ENCODE measurements around the gene STAB1.

STAB1 gene

DNA sequence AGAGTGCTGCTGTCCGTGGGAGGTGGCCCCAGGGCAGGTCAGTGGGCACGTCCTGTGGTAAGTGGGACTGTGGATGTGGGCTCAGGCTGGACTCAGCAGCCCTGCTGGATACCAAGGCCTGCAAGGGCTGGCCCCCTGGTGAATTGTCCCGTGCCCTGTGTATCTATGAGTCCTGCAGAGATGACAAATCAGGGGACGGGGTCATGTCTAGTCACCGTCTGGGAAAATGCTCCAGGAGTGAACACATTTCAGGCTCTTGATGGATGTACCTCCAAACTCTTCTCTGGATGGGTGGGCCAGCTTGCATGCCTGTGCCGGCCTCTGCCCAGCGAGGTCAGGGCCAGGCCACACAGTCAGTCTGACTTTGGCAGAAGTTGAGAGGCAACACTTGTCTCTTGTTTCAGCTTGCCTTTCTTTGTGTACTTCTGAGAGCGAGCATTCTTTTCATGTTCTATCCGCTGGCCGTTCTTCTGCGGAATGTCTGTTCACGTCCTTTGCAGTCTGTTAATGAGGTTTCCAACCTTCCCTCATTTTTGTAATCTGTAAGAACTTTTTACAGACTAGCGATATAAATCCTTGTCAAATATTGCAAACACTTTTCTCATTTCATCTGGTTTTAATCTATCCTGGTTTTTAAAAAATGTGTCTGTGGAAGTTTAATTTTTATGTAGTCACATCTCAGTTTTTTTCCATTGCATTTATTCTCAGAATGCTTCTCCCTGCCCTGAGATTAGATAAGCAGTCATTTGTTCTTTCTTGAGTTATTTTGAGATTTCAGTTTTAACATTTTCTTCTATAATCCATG, 11.4 kb upstream of the STAB1 start:
- Histone ChIP-seq H3K36me3 (replicated peaks) (peaks cover 59% of the 10 kb centered on the region), H3K27ac (no peak overlapping the region), H3K27me3 (replicated peaks) (no peaks in the 10 kb centered on the region), H3K4me3 (ENCODE audit: low read depth, low read length) (no peak overlapping the region)
- in situ Hi-C loops (cut with HindIII; ENCODE audit: low pct_ligation_motif_present, low sequenced_read_pairs) = no loop called here
- TF ChIP-seq, protein P1, sequence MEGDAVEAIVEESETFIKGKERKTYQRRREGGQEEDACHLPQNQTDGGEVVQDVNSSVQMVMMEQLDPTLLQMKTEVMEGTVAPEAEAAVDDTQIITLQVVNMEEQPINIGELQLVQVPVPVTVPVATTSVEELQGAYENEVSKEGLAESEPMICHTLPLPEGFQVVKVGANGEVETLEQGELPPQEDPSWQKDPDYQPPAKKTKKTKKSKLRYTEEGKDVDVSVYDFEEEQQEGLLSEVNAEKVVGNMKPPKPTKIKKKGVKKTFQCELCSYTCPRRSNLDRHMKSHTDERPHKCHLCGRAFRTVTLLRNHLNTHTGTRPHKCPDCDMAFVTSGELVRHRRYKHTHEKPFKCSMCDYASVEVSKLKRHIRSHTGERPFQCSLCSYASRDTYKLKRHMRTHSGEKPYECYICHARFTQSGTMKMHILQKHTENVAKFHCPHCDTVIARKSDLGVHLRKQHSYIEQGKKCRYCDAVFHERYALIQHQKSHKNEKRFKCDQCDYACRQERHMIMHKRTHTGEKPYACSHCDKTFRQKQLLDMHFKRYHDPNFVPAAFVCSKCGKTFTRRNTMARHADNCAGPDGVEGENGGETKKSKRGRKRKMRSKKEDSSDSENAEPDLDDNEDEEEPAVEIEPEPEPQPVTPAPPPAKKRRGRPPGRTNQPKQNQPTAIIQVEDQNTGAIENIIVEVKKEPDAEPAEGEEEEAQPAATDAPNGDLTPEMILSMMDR (IDR thresholded peaks at IDR 0.05; ENCODE audit: low read depth, low read length, missing control alignments) = no peak
- peak; percentile 47 for DNase-seq

DNA sequence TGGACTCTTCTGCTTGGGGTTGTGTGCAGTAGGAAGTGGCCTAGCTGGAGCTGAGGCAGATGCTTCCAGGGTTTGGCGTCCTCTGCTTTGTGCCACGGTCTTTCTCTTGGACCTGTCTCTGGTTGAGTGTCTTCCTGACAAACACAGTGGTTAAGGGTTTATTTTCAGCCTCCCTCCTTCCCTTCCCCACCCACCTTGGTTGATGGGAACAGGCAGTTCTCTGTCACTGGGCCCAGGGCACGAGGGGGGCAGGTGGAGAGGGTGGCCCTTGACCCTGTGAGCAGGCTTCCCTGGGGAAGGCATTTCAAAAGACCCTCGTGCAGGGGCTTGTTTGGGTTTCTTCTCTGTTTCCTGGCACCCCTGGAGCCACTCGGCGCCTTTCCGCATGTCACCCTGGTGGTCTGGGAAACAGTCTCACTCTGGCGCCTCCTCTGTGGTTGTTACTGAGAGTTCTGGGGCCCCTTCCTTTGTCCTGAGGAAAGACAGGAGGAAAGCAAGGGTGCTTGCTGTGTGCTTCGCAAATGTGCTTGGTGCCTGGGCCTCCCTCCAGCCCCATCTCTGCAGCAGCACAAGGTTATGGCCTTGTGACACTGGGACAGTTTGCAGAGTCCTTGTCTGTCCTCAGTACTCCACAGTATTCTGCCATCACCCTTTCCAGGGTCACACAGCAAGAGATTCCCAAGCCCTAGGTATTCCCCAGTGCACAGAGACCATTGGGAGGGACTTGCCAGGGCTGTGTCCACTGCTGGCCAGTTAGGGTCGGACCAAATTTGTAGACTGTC, 10.3 kb upstream of the STAB1 start:
- in situ Hi-C loops (cut with HindIII; ENCODE audit: low pct_ligation_motif_present, low sequenced_read_pairs) = no loop called here
- TF ChIP-seq, protein P1 (IDR thresholded peaks at IDR 0.05; ENCODE audit: low read depth, low read length, missing control alignments) = no peak
- peaks cover 59% of the 10 kb centered on the region for H3K36me3 ChIP-seq (replicated peaks)

DNA sequence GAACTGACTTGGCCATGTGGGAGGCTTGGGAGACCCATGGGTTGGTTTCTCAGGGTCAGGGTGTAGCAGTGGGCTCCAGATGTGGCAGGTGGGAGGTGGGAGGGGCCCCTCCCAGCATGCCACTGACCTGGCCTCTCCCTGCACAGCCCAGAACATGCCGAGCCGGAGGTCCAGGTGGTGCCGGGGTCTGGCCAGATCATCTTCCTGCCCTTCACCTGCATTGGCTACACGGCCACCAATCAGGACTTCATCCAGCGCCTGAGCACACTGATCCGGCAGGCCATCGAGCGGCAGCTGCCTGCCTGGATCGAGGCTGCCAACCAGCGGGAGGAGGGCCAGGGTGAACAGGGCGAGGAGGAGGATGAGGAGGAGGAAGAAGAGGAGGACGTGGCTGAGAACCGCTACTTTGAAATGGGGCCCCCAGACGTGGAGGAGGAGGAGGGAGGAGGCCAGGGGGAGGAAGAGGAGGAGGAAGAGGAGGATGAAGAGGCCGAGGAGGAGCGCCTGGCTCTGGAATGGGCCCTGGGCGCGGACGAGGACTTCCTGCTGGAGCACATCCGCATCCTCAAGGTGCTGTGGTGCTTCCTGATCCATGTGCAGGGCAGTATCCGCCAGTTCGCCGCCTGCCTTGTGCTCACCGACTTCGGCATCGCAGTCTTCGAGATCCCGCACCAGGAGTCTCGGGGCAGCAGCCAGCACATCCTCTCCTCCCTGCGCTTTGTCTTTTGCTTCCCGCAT, 7.9 kb upstream of the STAB1 start:
- in situ Hi-C loops (cut with HindIII; ENCODE audit: low pct_ligation_motif_present, low sequenced_read_pairs) = no loop called here
- TF ChIP-seq, protein P1 (IDR thresholded peaks at IDR 0.05; ENCODE audit: low read depth, low read length, missing control alignments) = no peak
- Histone ChIP-seq H3K27ac (no peak overlapping the region), H3K36me3 (replicated peaks) (peaks cover 59% of the 10 kb centered on the region), H3K27me3 (replicated peaks) (no peaks in the 10 kb centered on the region), H3K4me3 (ENCODE audit: low read depth, low read length) (no peak overlapping the region)
- DNase-seq = no peak

More for the DNA sequence above, 10.3 kb upstream of the STAB1 start:
- Histone ChIP-seq H3K4me3 (ENCODE audit: low read depth, low read length) (no peak overlapping the region), H3K27ac (no peak overlapping the region), H3K27me3 (replicated peaks) (no peaks in the 10 kb centered on the region)
- no peak for DNase-seq

DNA sequence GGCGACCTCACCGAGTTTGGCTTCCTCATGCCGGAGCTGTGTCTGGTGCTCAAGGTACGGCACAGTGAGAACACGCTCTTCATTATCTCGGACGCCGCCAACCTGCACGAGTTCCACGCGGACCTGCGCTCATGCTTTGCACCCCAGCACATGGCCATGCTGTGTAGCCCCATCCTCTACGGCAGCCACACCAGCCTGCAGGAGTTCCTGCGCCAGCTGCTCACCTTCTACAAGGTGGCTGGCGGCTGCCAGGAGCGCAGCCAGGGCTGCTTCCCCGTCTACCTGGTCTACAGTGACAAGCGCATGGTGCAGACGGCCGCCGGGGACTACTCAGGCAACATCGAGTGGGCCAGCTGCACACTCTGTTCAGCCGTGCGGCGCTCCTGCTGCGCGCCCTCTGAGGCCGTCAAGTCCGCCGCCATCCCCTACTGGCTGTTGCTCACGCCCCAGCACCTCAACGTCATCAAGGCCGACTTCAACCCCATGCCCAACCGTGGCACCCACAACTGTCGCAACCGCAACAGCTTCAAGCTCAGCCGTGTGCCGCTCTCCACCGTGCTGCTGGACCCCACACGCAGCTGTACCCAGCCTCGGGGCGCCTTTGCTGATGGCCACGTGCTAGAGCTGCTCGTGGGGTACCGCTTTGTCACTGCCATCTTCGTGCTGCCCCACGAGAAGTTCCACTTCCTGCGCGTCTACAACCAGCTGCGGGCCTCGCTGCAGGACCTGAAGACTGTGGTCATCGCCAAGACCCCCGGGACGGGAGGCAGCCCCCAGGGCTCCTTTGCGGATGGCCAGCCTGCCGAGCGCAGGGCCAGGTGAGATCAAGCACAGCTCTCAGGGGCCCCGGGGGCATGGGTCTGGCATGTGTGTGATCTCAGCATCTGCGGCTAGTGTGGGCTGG, 7.1 kb upstream of the STAB1 start:
- Histone ChIP-seq H3K27ac (no peak overlapping the region), H3K27me3 (replicated peaks) (no peaks in the 10 kb centered on the region), H3K36me3 (replicated peaks) (peaks cover 61% of the 10 kb centered on the region), H3K4me3 (ENCODE audit: low read depth, low read length) (no peak overlapping the region)
- TF ChIP-seq, protein P1 (IDR thresholded peaks at IDR 0.05; ENCODE audit: low read depth, low read length, missing control alignments) = no peak
- no peak for DNase-seq
- in situ Hi-C loops (cut with HindIII; ENCODE audit: low pct_ligation_motif_present, low sequenced_read_pairs) = no loop called here

DNA sequence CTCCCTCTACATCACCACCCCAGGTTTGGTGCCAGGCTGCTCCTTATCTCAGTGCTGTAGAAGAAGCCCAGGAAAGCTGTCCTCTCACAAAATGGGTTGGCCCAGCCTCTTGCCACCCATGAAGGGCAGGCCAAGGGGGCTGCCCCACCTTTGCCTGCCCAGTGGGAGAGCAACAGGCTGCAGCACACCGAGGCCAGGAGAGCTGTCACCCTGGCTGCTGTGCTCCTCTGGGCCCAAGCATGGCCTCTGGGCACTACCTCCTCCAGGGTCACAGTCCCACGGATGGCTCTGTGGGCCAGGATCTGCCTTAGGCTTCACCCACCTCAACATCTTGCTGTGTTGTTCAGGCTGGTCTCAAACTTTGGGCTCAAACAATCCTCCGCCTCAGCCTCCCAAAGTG, 6.4 kb upstream of the STAB1 start:
- Histone ChIP-seq H3K4me3 (ENCODE audit: low read depth, low read length) (no peak overlapping the region), H3K36me3 (replicated peaks) (peaks cover 61% of the 10 kb centered on the region), H3K27me3 (replicated peaks) (no peaks in the 10 kb centered on the region), H3K27ac (no peak overlapping the region)
- no peak for DNase-seq
- TF ChIP-seq, protein P1 (IDR thresholded peaks at IDR 0.05; ENCODE audit: low read depth, low read length, missing control alignments) = no peak
- in situ Hi-C loops (cut with HindIII; ENCODE audit: low pct_ligation_motif_present, low sequenced_read_pairs) = no loop called here

All from brain microvascular endothelial cell (primary cell).